ENCODE results near the gene HECTD1.
"Not testable (repeated sequence)": the region's sequence is repeated elsewhere in the genome, so short reads cannot be mapped to it uniquely, and the experiment has no call there.

Gene HECTD1

DNA sequence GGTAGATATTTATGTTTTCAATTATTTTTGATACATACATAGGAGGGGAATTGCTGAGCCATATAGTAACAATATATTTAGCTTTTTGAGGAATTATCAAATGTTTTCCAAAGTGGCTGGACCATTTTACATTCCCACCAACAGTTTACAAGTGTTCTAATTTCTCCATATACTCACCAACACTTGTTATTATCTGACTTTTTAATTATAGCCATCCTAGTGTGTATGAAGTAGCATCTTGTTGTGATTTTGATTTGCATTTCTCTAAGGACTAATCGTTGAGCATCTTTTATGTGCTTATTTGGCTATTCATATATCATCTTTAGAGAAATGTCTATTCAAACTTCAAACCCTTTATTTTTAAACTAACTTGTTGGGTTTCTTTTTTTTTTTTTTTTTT is 17.2 kb upstream of the HECTD1 start:
- DNase-seq: no peak

- DNase-seq: no peak
Observed at GRCh38 chr14:31223331-31223730, 15.7 kb upstream of the HECTD1 start.

DNA sequence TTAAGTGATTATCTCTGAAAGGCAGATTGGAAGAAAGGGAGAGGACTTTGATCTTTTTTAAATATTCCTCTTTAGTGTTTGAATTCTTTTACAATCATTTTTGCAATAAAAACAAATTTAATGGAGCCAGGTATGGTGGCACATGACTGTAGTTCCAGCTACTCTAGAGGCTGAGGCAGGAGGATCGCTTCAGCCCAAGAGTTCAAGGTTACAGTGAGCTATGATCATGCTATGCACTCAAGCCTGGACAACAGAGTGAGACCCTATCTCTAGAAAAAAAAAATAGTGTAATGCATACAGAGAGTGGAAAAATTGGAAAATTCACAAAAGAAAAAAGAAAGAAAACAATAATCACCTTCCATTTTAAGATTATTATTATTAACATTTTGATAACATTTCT is 15.2 kb upstream of the HECTD1 start:
- DNase-seq: no peak

GRCh38 chr14:31221266-31221665 is 13.7 kb upstream of the HECTD1 start:
- DNase-seq: no peak

DNA sequence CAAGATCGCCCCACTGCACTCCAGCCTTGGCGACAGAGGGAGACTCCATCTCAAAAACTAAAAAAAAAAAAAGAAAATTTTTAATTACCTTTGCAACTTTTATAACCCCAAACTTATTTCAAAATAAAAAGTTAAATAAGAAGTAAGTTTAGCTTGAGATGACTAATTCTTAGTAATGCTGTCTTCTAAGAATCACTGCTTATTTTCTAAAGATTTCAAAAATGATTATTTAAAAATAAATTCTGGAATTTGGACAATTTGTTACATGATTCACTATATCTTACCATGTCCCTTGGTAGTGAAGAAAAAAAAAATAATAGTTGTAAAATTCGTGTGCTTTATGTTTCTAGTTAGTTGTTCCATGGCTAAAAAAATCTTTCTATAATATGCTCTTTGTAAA is 11.6 kb upstream of the HECTD1 start:
- no peak for DNase-seq

DNA sequence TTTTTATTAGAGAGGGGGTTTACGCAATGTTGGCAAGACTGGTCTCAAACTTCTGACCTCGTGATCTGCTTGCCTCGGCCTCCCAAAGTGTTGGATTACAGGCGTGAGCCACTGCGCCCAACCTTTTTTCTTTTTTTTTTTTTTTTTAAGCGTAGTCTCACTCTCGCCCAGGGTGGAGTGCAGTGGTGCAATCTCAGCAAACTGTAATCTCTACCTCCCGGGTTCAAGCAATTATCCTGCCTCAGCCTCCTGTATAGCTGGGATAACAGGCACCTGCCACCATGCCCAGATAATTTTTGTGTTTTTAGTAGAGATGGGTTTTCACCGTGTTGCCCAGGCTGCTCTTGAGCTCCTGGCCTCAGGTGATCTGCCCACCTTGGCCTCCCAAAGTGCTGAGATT is 8.8 kb upstream of the HECTD1 start:
- DNase-seq: no peak

GRCh38 chr14:31212893-31213292 is 5.3 kb upstream of the HECTD1 start:
- no peak for DNase-seq

DNA sequence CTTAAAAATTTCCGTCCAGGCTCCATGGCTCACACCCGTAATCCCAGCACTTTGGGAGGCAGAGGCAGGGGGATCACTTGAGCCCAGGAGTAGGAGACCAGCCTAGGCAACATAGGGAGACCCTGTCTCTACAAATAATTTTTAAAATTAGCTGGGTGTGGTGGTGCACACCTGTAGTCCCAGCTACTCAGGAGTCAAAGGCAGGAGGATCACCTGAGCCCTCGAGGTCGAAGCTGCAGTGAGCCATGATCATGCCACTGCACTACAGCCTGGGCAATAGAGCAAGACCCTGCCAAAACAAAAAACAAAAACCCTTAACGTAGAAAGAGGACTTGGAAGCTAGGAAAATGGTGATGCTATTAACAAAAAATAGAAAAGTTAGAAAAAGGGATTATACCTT is 2.0 kb upstream of the HECTD1 start:
- DNase-seq: no peak

DNA sequence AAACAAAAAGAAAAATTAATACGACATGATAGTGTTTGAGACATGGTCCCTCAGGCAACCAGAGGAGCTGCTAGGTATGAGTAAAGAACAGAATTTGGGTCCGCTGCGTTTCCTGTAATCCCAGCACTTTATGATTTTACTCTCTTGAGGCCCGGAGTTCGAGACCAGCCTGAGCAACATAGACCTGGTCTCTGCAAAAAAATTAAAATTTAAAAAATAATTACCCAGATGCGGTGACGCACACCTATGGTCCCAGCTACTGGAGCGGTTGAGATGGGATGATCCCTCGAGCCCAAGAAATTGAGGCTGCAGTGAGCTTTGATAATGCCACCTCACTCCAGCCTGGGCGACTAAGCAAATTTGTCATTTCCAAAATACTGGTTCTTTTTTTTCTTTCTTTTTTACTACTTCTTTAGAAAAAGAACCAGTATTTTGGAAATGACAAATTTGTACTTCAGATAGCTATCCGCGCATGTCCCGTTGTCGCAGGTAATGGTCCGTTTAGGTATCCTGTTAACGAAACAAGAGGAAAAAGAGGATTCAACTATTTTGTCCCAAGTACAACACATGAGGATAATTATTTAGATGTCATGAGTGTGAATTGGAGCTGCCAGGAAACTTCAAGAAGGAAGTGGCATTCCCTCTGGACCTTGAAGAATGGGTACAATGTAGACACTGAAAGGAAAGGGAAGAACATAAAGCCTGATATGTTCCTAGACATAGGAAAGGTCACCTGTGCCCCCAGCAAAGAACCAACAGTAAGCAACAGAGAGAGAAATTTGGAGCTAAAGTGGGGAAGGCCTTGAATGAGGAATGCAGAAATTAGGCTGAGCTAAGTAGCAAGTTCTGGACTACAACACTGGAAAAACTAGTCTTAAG is 1.2 kb upstream of the HECTD1 start:
- DNase-seq: no peak

DNA sequence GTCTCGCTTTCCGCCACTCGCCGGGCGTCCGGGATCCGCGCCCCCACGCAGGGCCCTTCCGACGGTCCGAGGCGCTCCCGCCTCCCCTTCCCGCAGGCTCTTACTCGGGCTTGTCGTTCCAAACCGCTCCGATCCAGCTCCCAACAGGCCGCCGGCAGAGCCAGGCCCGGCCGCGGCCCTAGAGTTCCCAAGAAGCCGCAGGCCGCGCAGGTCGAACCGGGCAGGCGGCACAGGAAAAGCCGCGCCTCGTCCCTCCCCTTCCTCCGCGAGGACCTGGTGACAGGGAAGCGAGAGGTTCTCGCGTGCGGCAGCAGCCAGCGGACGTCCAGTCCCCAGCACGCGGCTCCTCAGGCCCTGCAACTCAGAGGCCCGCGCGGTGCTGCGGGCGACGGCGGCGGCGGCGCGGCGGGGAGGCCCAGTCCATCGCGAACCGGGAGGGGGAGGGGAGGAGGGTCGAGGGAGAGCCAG is 272 bp downstream of the HECTD1 start:
- DNase-seq: no peak

DNA sequence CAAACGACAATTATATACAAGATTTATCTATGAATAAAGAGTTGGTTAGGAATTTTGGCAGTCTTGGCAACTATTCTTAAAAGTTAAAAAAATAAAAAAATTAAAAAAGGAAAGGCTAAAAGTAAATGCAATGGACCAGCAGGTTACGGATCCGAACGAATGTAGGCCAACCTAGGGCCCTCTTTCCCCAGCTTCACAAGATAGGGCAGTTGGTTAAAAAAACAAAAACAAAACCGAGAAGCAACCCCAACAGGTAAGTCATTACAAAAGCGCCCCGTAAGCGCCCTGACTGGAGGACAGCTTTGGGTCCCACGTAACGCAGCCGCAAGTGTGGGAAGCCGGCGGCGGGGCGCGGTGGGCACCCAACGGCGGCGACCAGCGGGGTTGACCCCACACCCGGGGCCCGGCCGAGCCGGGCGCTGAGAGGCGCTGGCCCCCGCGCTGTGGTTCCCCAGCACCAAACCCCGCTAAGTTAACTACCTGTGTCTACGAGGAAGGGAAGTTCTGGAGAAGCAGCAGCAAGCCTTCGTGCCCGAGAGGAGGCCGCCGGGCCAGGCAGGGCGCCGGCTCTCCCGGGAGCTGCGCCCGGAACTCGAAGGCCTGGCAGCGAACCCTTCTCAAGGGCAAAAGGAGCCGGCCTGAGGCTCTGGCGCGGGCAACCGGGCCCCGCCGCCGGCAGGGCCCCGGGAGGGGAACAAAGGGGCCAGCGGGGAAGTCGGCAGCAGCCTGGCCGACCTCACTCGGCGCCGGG is 882 bp downstream of the HECTD1 start:
- peak; percentile 60 for DNase-seq

GRCh38 chr14:31205681-31206535 is 1.7 kb downstream of the HECTD1 start:
- peak; percentile 4 for DNase-seq

DNA sequence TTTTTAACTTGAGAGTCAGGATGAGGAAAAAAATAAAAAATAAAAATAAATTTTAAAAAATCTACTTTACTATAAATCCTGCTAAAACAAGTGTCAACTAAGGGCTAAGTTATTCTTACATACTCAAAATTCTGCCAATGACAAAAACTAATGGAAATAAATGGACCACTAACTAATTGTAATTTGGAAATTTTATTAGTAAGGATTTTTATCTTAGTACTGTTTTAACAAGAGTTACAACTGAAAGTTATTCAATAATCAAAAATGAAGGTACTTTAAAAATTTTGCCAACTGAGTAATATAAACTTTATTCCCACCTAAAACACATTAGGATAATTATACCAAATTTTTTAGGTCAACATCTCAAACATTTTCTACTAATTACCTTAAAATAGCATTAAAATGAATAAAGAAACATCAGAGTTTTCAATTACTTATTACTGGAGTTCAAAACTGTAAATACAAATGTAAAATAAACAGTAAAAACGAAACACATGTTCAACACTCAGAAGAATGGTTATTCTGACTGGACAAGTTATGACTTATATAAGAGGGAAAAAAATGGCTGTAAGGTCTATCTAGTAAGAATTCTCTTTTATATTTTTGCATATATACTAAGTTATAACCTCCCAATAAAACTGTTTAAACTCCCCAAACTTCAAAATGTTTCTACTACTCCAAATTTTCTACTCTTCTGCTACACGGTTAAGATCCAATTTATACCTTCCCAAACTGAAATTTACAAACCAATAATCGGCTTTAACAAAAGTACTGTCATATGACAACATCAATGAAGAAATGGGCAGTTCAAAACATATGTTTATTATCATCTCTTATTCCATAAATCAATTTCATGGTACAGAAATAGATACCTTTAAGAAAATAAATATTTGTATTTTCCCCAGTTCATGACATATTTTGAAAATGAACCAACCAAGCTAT is 2.7 kb downstream of the HECTD1 start:
- DNase-seq: no peak

DNA sequence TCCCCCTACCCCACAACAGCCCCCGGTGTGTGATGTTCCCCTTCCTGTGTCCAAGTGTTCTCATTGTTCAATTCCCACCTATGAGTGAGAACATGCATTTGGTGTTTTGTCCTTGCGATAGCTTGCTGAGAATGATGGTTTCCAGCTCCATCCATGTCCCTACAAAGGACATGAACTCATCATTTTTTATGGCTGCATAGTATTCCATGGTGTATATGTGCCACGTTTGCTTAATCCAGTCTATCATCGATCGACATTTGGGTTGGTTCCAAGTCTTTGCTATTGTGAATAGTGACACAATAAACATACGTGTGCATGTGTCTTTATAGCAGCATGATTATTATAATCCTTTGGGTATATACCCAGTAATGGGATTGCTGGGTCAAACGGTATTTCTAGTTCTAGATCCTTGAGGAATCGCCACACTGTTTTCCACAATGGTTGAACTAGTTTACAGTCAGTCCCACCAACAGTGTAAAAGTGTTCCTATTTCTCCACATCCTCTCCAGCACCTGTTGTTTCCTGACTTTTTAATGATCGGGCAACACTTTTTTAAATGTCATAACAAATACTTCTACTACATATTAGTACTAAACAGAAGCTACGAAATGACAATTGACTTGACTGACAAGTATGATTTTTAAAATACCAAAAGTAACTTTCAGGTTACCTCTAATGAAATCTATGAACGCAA is 3.5 kb downstream of the HECTD1 start:
- not testable (repeated sequence) for DNase-seq

DNA sequence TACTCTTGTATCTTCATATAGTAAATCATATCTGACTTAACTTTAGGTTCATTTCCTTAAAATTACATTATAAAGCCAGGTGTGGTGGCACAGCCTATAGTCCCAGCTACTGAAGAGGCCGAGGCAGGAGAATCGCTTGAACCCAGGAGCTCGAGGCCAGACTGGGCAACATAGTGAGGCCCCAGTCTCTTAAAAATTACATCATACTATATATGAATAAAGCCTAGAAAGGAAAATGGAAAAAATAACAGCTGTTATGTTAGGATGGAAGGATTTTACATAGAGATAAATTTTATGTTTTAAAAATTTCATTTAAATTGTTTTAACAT is 4.2 kb downstream of the HECTD1 start:
- DNase-seq: no peak

DNA sequence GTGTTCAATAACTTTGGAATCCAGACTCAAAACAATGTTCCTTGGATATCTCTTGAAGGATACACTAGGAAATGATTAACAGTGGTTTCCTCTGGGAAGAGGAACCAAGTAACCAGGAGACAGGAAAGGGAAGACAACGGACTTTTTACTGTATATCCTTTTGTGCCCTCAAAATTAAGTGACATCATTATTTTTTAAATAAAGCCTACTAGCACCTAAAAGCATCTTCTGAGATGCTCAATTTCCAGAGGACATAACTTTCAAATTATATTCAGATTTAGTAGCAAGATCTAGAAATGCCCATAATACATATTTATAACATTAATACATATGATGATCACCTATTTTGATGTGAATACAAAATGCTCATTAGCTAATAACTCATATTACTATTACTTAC is 6.5 kb downstream of the HECTD1 start:
- no peak for DNase-seq

- DNase-seq: no peak
Observed at GRCh38 chr14:31200702-31200990, 6.9 kb downstream of the HECTD1 start.

GRCh38 chr14:31197671-31198070 is 9.9 kb downstream of the HECTD1 start:
- no peak for DNase-seq

DNA sequence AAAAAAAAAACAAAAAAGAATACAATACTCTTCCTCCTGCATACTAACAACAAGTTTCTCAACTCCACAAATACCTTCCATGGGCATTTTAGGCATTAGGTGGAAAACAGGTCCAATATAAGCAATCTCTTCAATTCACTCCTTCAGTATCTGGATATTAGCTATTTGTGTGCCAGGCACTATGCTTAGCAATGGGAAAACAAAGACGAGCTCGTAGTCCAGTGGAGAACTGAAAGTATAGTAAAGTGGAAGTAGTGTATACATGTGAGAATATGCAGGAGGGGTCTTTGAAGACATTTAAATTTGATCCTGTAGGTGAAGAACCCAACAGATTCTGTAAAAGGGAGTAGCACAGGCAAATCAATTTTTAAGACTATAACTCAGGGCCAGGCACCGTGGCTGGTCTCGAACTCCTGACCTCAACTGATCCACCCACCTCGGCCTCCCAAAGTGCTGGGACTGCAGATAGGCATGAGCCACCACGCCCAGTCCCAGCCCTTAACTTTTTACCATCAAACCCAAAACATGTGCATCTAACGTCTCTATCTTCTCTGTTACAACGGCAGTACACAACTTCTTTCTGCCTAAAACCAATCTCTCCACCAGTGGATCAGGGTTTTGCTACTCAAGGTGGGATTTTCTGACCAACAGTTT is 10.6 kb downstream of the HECTD1 start:
- no peak for DNase-seq

- no peak for DNase-seq
Observed at GRCh38 chr14:31194661-31195060, 12.9 kb downstream of the HECTD1 start.

GRCh38 chr14:31194095-31194494 is 13.5 kb downstream of the HECTD1 start:
- DNase-seq: no peak

All from CD4-positive, alpha-beta T cell treated with Interleukin-21 for 1 hour (primary cell).